Ishikawa (cell line): ENCODE measurements around the gene ARL11.

Source experiments
- CEBPB ChIP-seq: IDR thresholded peaks from 2 replicates; pipeline ENCODE4 v1.6.1; 2012
- CREB1 ChIP-seq: IDR thresholded peaks from 2 replicates; pipeline ENCODE4 v1.6.1; 2012; ENCODE audit warnings: low read depth
- EGR1 ChIP-seq: IDR thresholded peaks from 2 replicates; pipeline ENCODE4 v1.6.1; 2012
- EP300 ChIP-seq: IDR thresholded peaks from 2 replicates; pipeline ENCODE4 v1.6.1; 2012; ENCODE audit warnings: borderline replicate concordance
- FOXM1 ChIP-seq: IDR thresholded peaks from 2 replicates; pipeline ENCODE4 v1.6.1; 2012; ENCODE audit warnings: low read depth, borderline replicate concordance
- NFIC ChIP-seq: IDR thresholded peaks from 2 replicates; pipeline ENCODE4 v1.6.1; 2012
- RAD21 ChIP-seq: IDR thresholded peaks from 2 replicates; pipeline ENCODE4 v1.6.1; 2012; ENCODE audit warnings: low read depth
- TAF1 ChIP-seq: IDR thresholded peaks from 2 replicates; pipeline ENCODE4 v1.6.1; 2012; ENCODE audit warnings: low read depth, mild to moderate bottlenecking
- TCF12 ChIP-seq: IDR thresholded peaks from 2 replicates; pipeline ENCODE4 v1.6.1; 2012; ENCODE audit warnings: low read depth
- TEAD4 ChIP-seq: IDR thresholded peaks from 2 replicates; pipeline ENCODE4 v1.6.1; 2012
- YY1 ChIP-seq: IDR thresholded peaks from 2 replicates; pipeline ENCODE4 v1.6.1; 2012; ENCODE audit warnings: low read depth
- ZBTB7A ChIP-seq: IDR thresholded peaks from 2 replicates; pipeline ENCODE4 v1.6.1; 2012; ENCODE audit warnings: low read depth
- TF ChIP-seq, protein P1 (sequence below): IDR thresholded peaks from 2 replicates; pipeline ENCODE4 v1.6.1; 2012
- TF ChIP-seq, protein P2 (sequence below): IDR thresholded peaks from 2 replicates; pipeline ENCODE4 v1.6.1; 2012
- TF ChIP-seq, protein P3 (sequence below): IDR thresholded peaks from 2 replicates; pipeline ENCODE4 v1.6.1; 2012; ENCODE audit warnings: low read depth, mild to moderate bottlenecking

The ARL11 gene

DNA sequence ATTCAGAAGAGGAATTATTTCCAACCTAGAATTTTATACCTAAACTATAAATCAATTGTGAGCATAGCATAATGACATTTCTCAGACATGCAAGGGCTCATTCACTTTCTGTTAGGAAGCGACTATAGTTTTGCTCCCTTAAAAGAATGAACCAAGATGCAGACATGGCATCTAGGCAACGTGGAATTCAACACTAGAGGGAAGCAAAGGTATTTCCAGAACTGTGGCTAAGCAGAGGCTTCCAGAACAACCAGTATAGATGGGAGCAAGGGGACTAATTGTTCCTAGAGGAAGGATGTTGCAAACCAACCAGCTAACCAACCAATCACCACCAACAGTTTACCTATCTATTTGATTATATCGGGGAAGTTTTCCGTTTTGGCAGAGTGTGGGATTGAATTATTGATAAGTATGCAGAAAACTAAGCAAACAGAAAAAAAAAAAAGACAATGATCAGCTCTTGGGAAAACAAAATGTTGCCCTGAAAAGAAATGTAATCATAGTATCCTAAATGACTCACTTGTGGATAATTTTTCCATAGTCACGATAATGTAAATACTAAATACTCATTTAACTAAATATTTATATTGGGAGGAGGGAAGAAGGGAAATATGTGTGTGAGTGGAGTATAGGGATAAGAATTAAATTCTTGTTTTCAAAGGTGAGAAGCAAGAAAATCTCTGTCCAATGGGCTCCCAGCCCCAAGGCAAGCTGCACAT is 21.1 kb downstream of the ARL11 start:
- TF ChIP-seq FOXM1 = no peak
- TF ChIP-seq RAD21 = peak; percentile 64

GRCh38 chr13:49649963-49650312 is 21.6 kb downstream of the ARL11 start:
- TF ChIP-seq FOXM1 = no peak
- TF ChIP-seq RAD21 = no peak
- TF ChIP-seq NFIC = no peak
- no peak for TF ChIP-seq CREB1
- TF ChIP-seq, protein P1, sequence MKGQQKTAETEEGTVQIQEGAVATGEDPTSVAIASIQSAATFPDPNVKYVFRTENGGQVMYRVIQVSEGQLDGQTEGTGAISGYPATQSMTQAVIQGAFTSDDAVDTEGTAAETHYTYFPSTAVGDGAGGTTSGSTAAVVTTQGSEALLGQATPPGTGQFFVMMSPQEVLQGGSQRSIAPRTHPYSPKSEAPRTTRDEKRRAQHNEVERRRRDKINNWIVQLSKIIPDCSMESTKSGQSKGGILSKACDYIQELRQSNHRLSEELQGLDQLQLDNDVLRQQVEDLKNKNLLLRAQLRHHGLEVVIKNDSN = no peak
- TF ChIP-seq, protein P2, sequence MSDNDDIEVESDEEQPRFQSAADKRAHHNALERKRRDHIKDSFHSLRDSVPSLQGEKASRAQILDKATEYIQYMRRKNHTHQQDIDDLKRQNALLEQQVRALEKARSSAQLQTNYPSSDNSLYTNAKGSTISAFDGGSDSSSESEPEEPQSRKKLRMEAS = no peak
- no peak for TF ChIP-seq TCF12
- TF ChIP-seq, protein P3, sequence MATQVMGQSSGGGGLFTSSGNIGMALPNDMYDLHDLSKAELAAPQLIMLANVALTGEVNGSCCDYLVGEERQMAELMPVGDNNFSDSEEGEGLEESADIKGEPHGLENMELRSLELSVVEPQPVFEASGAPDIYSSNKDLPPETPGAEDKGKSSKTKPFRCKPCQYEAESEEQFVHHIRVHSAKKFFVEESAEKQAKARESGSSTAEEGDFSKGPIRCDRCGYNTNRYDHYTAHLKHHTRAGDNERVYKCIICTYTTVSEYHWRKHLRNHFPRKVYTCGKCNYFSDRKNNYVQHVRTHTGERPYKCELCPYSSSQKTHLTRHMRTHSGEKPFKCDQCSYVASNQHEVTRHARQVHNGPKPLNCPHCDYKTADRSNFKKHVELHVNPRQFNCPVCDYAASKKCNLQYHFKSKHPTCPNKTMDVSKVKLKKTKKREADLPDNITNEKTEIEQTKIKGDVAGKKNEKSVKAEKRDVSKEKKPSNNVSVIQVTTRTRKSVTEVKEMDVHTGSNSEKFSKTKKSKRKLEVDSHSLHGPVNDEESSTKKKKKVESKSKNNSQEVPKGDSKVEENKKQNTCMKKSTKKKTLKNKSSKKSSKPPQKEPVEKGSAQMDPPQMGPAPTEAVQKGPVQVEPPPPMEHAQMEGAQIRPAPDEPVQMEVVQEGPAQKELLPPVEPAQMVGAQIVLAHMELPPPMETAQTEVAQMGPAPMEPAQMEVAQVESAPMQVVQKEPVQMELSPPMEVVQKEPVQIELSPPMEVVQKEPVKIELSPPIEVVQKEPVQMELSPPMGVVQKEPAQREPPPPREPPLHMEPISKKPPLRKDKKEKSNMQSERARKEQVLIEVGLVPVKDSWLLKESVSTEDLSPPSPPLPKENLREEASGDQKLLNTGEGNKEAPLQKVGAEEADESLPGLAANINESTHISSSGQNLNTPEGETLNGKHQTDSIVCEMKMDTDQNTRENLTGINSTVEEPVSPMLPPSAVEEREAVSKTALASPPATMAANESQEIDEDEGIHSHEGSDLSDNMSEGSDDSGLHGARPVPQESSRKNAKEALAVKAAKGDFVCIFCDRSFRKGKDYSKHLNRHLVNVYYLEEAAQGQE = no peak
- TF ChIP-seq TEAD4 = no peak
- TF ChIP-seq CEBPB = no peak
- TF ChIP-seq ZBTB7A = no peak
- TF ChIP-seq EP300 = no peak
- TF ChIP-seq YY1 = no peak
- TF ChIP-seq TAF1 = no peak
- no peak for TF ChIP-seq EGR1

- TF ChIP-seq, protein P3 = peak; percentile 36; the same call in 1 of the 2 replicates
- TF ChIP-seq ZBTB7A = no peak
Observed at GRCh38 chr13:49651570-49652354, 23.5 kb downstream of the ARL11 start.

DNA sequence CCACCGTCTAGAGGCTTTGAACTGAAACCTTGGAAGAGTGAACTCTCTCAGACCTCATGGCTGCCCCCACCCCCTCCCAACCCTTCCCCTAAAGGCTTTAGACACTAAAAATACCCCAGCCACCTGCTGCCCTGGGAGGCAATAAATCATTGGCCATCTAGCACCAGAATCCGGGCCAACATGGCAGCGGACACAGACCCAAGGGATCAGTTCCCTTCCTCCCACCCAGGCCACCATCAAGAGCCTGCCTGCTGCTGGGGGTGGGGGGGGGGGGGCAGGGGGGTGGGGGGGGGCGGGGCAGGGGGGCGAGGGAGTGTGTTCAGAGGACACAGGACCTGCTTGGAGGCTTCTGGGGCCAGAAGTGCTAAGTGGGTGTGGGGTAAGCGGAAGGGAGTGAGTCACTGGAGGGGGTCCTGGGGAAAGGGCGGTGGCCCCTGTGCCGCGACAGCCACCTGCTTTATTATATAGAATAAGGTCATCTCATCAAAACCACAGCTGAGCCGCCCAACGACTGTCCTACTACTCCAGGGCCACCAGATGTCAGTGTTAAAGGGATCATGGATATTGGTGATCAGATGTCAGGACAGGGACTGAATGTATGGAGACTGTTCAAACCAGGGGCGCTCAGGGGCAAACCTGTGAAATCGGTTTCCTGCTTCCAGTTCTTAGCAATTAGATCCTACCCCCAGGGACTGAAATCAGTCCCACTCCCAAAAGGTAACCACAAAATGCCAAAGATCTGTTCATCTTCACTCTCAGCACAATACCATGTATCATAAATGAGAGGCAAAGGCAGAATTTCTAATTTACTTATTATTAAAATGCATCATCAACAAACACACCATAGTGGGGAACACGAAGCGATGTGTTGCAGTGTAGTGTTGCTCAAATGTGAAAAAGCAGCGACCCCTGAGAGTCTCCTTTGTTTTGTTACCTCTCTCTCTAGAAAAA is 24.3 kb downstream of the ARL11 start:
- TF ChIP-seq RAD21 (peak; percentile 60), ZBTB7A (no peak)

DNA sequence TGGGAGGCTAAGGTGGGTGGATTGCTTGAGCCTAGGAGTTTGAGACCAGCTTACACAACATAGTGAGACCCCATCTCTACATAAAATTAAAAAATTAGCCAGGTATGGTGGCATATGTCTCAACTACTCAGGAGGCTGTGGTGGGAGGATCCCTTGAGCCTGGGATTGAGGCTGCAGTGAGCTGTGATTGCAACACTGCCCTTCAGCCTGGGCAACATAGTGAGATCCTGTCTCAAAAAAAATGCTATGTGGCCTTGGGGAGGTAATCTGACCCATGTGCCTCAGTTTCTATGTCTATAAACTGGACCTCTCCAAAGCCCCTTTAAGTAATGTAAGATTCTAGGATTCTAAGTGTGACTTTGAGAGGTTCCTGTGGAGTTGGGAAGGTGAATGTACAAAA is 25.2 kb downstream of the ARL11 start:
- TF ChIP-seq EP300 (no peak), EGR1 (no peak), RAD21 (no peak), TEAD4 (no peak), NFIC (no peak), TAF1 (no peak)
- TF ChIP-seq, protein P2 = no peak
- TF ChIP-seq, protein P1 = no peak

GRCh38 chr13:49654011-49654410 is 25.7 kb downstream of the ARL11 start:
- TF ChIP-seq CREB1 = no peak
- TF ChIP-seq NFIC = no peak
- no peak for TF ChIP-seq RAD21
- TF ChIP-seq, protein P3 = no peak
- no peak for TF ChIP-seq EGR1
- TF ChIP-seq CEBPB = no peak
- TF ChIP-seq, protein P1 = no peak
- TF ChIP-seq, protein P2 = no peak
- no peak for TF ChIP-seq TCF12
- no peak for TF ChIP-seq YY1
- TF ChIP-seq TAF1 = no peak
- TF ChIP-seq TEAD4 = no peak
- no peak for TF ChIP-seq EP300
- TF ChIP-seq FOXM1 = no peak
- TF ChIP-seq ZBTB7A = no peak
